Cardiac fibroblast (primary cell): ENCODE measurements around the gene ZNF79.

Experiments used
- DNase-seq, 2 donors: peaks; one replicate each; pipeline versions ENCODE4 v3.0.0 to v3.0.0-alpha.2; 2010; ENCODE audit warnings: low read depth in 2 of 2
- H3K4me3 ChIP-seq, 2 donors: replicated peaks in 1 of 2; 1 replicate in 1 of 2; 2 replicates in 1 of 2; pipeline ENCODE4 v1.5.1; 2011; ENCODE audit warnings: low read depth in 2 of 2, low read length in 2 of 2, mild to moderate bottlenecking in 2 of 2, moderate library complexity in 1 of 2
- CTCF ChIP-seq: IDR thresholded peaks from one replicate; pipeline ENCODE4 v1.5.1; 2011; ENCODE audit warnings: low read depth, mild to moderate bottlenecking, low read length, inconsistent platforms

The ZNF79 gene

GRCh38 chr9:127397646-127398274 is 26.4 kb upstream of the ZNF79 start:
- peak overlapping the region; percentile 56 to 61 for H3K4me3 ChIP-seq
- peak; percentile 16 to 27 for DNase-seq
- TF ChIP-seq CTCF, result peak; percentile 40

- no peak for DNase-seq
- TF ChIP-seq CTCF, result no peak
- H3K4me3 ChIP-seq, result peak overlapping the region; percentile 56 to 61
Observed at GRCh38 chr9:127398275-127398647, 25.9 kb upstream of the ZNF79 start.

GRCh38 chr9:127398715-127399400 is 25.3 kb upstream of the ZNF79 start:
- no peak overlapping the region for H3K4me3 ChIP-seq
- TF ChIP-seq CTCF, result no peak

GRCh38 chr9:127399736-127400269 is 24.4 kb upstream of the ZNF79 start:
- no peak for TF ChIP-seq CTCF
- DNase-seq, result no peak
- H3K4me3 ChIP-seq, result no peak overlapping the region

More at GRCh38 chr9:127398715-127399400, 25.3 kb upstream of the ZNF79 start:
- DNase-seq, result no peak

GRCh38 chr9:127402401-127403090 is 21.6 kb upstream of the ZNF79 start:
- no peak for DNase-seq
- no peak overlapping the region for H3K4me3 ChIP-seq
- no peak for TF ChIP-seq CTCF

- no peak overlapping the region for H3K4me3 ChIP-seq
- no peak for DNase-seq
- TF ChIP-seq CTCF, result no peak
Observed at GRCh38 chr9:127403507-127404192, 20.5 kb upstream of the ZNF79 start.
